HL-60 (cell line): ENCODE data around the gene WWOX.

Experiments used
- DNase-seq, 2 experiments: peaks; one replicate each; pipeline ENCODE4 v3.0.0-alpha.2; 2010 to 2020; ENCODE audit warnings: low read depth in 1 of 2, low spot score in 1 of 2
- H3K27ac ChIP-seq: fragments of 250-450 bp; sonication (Bioruptor Pico); replicated peaks from 2 replicates; pipeline ENCODE4 v1.5.1; 2020; ENCODE audit warnings: mild to moderate bottlenecking, moderate library complexity
- H3K27me3 ChIP-seq: fragments of 250-450 bp; sonication (Bioruptor Pico); 2 replicates; pipeline ENCODE4 v1.5.1; 2021; ENCODE audit warnings: mild to moderate bottlenecking, moderate library complexity; ENCODE audit not compliant: insufficient read depth, poor library complexity, severe bottlenecking
- H3K4me3 ChIP-seq: replicated peaks from 2 replicates; pipeline ENCODE4 v1.5.1; 2011; ENCODE audit warnings: mild to moderate bottlenecking, control low read depth, low read length; ENCODE audit not compliant: insufficient read depth
- CTCF ChIP-seq: IDR thresholded peaks from one replicate; pipeline ENCODE4 v1.5.1; 2011; ENCODE audit warnings: low read length, control low read depth, inconsistent platforms; ENCODE audit not compliant: insufficient read depth
- GABPA ChIP-seq: IDR thresholded peaks from 2 replicates; pipeline ENCODE4 v1.6.1; 2012; ENCODE audit warnings: low read depth
- POLR2AphosphoS5 ChIP-seq: IDR thresholded peaks from 2 replicates; pipeline ENCODE4 v1.6.1; 2012; ENCODE audit warnings: low read depth
- REST ChIP-seq: IDR thresholded peaks from 2 replicates; pipeline ENCODE4 v1.6.1; 2012; ENCODE audit warnings: low read depth; ENCODE audit not compliant: insufficient replicate concordance
- SPI1 ChIP-seq: IDR thresholded peaks from 2 replicates; pipeline ENCODE4 v1.6.1; 2012; ENCODE audit warnings: low read depth, mild to moderate bottlenecking, borderline replicate concordance

The WWOX gene

GRCh38 chr16:78507576-78507975 lies 408.1 kb downstream of the WWOX start:
- TF ChIP-seq REST (no peak), GABPA (no peak), SPI1 (no peak), POLR2AphosphoS5 (no peak), CTCF (no peak)
- no peak for DNase-seq
- Histone ChIP-seq H3K27me3 (no peaks in the 10 kb centered on the region), H3K4me3 (no peak overlapping the region), H3K27ac (no peak overlapping the region)

GRCh38 chr16:78509965-78510364 lies 410.5 kb downstream of the WWOX start:
- no peak for TF ChIP-seq POLR2AphosphoS5
- no peak for TF ChIP-seq CTCF
- no peak for TF ChIP-seq SPI1
- TF ChIP-seq REST, result no peak
- TF ChIP-seq GABPA, result no peak
- no peaks in the 10 kb centered on the region for H3K27me3 ChIP-seq
- H3K4me3 ChIP-seq, result no peak overlapping the region
- H3K27ac ChIP-seq, result no peak overlapping the region
- no peak for DNase-seq

- Histone ChIP-seq H3K27ac (no peak overlapping the region), H3K27me3 (no peaks in the 10 kb centered on the region), H3K4me3 (no peak overlapping the region)
- TF ChIP-seq REST, result no peak
- no peak for TF ChIP-seq SPI1
- TF ChIP-seq POLR2AphosphoS5, result no peak
- TF ChIP-seq GABPA, result no peak
- no peak for TF ChIP-seq CTCF
- no peak for DNase-seq
Observed at GRCh38 chr16:78510496-78510895, 411.0 kb downstream of the WWOX start.
